Measurements from ENCODE around the gene TRERF1. TPM values are rescaled to one million over a fixed set of nuclear protein-coding genes. Genes with fewer than 3 reads are reported as not detected.

TRERF1 gene
- total RNA-seq, 1 donor from 2014 or later: 0.86 TPM

GRCh38 chr6:42321976-42322375 lies 129.8 kb downstream of the TRERF1 start:
- intact Hi-C loops (cut with DNase I): no loop called here
- DNase-seq (ENCODE audit: low spot score): no peak

- no peak for DNase-seq (ENCODE audit: low spot score)
- intact Hi-C loops (cut with DNase I): no loop called here
Observed at GRCh38 chr6:42320762-42321161, 131.0 kb downstream of the TRERF1 start.

GRCh38 chr6:42318480-42318879 lies 133.2 kb downstream of the TRERF1 start:
- no peak for DNase-seq (ENCODE audit: low spot score)
- intact Hi-C loops (cut with DNase I): no loop called here

GRCh38 chr6:42316981-42317380 lies 134.7 kb downstream of the TRERF1 start:
- no peak for DNase-seq (ENCODE audit: low spot score)
- intact Hi-C loops (cut with DNase I): no loop called here

GRCh38 chr6:42315991-42316970 lies 135.4 kb downstream of the TRERF1 start:
- intact Hi-C loops (cut with DNase I): no loop called here

GRCh38 chr6:42315259-42315990 lies 136.3 kb downstream of the TRERF1 start:
- intact Hi-C loops (cut with DNase I): no loop called here
- no peak for DNase-seq (ENCODE audit: low spot score)

More at GRCh38 chr6:42315991-42316970, 135.4 kb downstream of the TRERF1 start:
- no peak for DNase-seq (ENCODE audit: low spot score)

- intact Hi-C loops (cut with DNase I): no loop called here
- no peak for DNase-seq (ENCODE audit: low spot score)
Observed at GRCh38 chr6:42314571-42315258, 137.0 kb downstream of the TRERF1 start.

- intact Hi-C loops (cut with DNase I): no loop called here
- DNase-seq (ENCODE audit: low spot score): no peak
Observed at GRCh38 chr6:42313941-42314570, 137.7 kb downstream of the TRERF1 start.

- DNase-seq (ENCODE audit: low spot score): no peak
- intact Hi-C loops (cut with DNase I): no loop called here
Observed at GRCh38 chr6:42313038-42313437, 138.7 kb downstream of the TRERF1 start.

GRCh38 chr6:42307141-42307470 lies 144.6 kb downstream of the TRERF1 start:
- no peak for DNase-seq (ENCODE audit: low spot score)
- intact Hi-C loops (cut with DNase I): no loop called here

- DNase-seq (ENCODE audit: low spot score): no peak
- intact Hi-C loops (cut with DNase I): no loop called here
Observed at GRCh38 chr6:42306439-42307140, 145.1 kb downstream of the TRERF1 start.

GRCh38 chr6:42304053-42304712 lies 147.5 kb downstream of the TRERF1 start:
- no peak for DNase-seq (ENCODE audit: low spot score)
- intact Hi-C loops (cut with DNase I): no loop called here

- DNase-seq (ENCODE audit: low spot score): no peak
- intact Hi-C loops (cut with DNase I): no loop called here
Observed at GRCh38 chr6:42302411-42302810, 149.3 kb downstream of the TRERF1 start.

GRCh38 chr6:42301986-42302385 lies 149.7 kb downstream of the TRERF1 start:
- intact Hi-C loops (cut with DNase I): no loop called here
- no peak for DNase-seq (ENCODE audit: low spot score)

- intact Hi-C loops (cut with DNase I): no loop called here
- no peak for DNase-seq (ENCODE audit: low spot score)
Observed at GRCh38 chr6:42300701-42301100, 151.0 kb downstream of the TRERF1 start.

GRCh38 chr6:42300185-42300584 lies 151.5 kb downstream of the TRERF1 start:
- no peak for DNase-seq (ENCODE audit: low spot score)
- intact Hi-C loops (cut with DNase I): no loop called here

GRCh38 chr6:42297661-42298060 lies 154.1 kb downstream of the TRERF1 start:
- no peak for DNase-seq (ENCODE audit: low spot score)
- intact Hi-C loops (cut with DNase I): no loop called here

GRCh38 chr6:42296614-42297013 lies 155.1 kb downstream of the TRERF1 start:
- no peak for DNase-seq (ENCODE audit: low spot score)
- intact Hi-C loops (cut with DNase I): no loop called here

- intact Hi-C loops (cut with DNase I): no loop called here
- DNase-seq (ENCODE audit: low spot score): no peak
Observed at GRCh38 chr6:42295677-42296076, 156.0 kb downstream of the TRERF1 start.
